LHCN-M2 (cell line): ENCODE data around the gene EFCAB5. TPM values are rescaled to one million over a fixed set of nuclear protein-coding genes. Genes with fewer than 3 reads are reported as not detected.
A peak's percentile ranks its signal among the peaks of the same experiment; 100 is the strongest.
"Not testable (repeated sequence)": the region's sequence is repeated elsewhere in the genome, so short reads cannot be mapped to it uniquely, and the experiment has no call there.

Experiments
- DNase-seq: peaks from one replicate; pipeline ENCODE4 v3.0.0-alpha.2; 2012; ENCODE audit warnings: low read depth
- total RNA-seq: library from RNA; depleted of rRNA; stranded (reverse); fragments of >200 nt; gene quantifications from 2 replicates; pipeline ENCODE4 v1.2.3, GENCODE V29; 2014

The EFCAB5 gene
- total RNA-seq, 1 experiment from 2014 or later: 0.06 TPM

GRCh38 chr17:29935909-29936308 is 5.5 kb upstream of the EFCAB5 start:
- DNase-seq: not testable (repeated sequence)

- no peak for DNase-seq
Observed at GRCh38 chr17:29936724-29937123, 4.7 kb upstream of the EFCAB5 start.

GRCh38 chr17:29945281-29945680 is 3.8 kb downstream of the EFCAB5 start:
- no peak for DNase-seq

- no peak for DNase-seq
Observed at GRCh38 chr17:29948448-29949215, 7.2 kb downstream of the EFCAB5 start.

GRCh38 chr17:29949696-29950095 is 8.3 kb downstream of the EFCAB5 start:
- DNase-seq: no peak

GRCh38 chr17:29954405-29954804 is 13.0 kb downstream of the EFCAB5 start:
- no peak for DNase-seq

- DNase-seq: peak; percentile 31
Observed at GRCh38 chr17:29956225-29956624, 14.8 kb downstream of the EFCAB5 start.

GRCh38 chr17:29957488-29957887 is 16.1 kb downstream of the EFCAB5 start:
- DNase-seq: not testable (repeated sequence)

- peak; percentile 13 for DNase-seq
Observed at GRCh38 chr17:29958947-29959657, 17.7 kb downstream of the EFCAB5 start.

GRCh38 chr17:29959658-29960337 is 18.4 kb downstream of the EFCAB5 start:
- DNase-seq: no peak

- peak; percentile 8 for DNase-seq
Observed at GRCh38 chr17:29962656-29963055, 21.2 kb downstream of the EFCAB5 start.

GRCh38 chr17:29968271-29968670 is 26.8 kb downstream of the EFCAB5 start:
- DNase-seq: no peak

GRCh38 chr17:29972277-29972676 is 30.8 kb downstream of the EFCAB5 start:
- no peak for DNase-seq

- no peak for DNase-seq
Observed at GRCh38 chr17:29973005-29973404, 31.6 kb downstream of the EFCAB5 start.

- DNase-seq: peak; percentile 90
Observed at GRCh38 chr17:29977836-29978235, 36.4 kb downstream of the EFCAB5 start.

GRCh38 chr17:29980261-29980660 is 38.8 kb downstream of the EFCAB5 start:
- no peak for DNase-seq

- DNase-seq: no peak
Observed at GRCh38 chr17:29982991-29983653, 41.7 kb downstream of the EFCAB5 start.

GRCh38 chr17:29996458-29996857 is 55.0 kb downstream of the EFCAB5 start:
- no peak for DNase-seq

- DNase-seq: peak; percentile 10
Observed at GRCh38 chr17:30000001-30000754, 58.7 kb downstream of the EFCAB5 start.

GRCh38 chr17:30000755-30001257 is 59.4 kb downstream of the EFCAB5 start:
- DNase-seq: peak; percentile 11

- DNase-seq: no peak
Observed at GRCh38 chr17:30002088-30002487, 60.7 kb downstream of the EFCAB5 start.
